Panc1 (cell line): ENCODE measurements around the gene PCNT. TPM values are rescaled to one million over a fixed set of nuclear protein-coding genes. Genes with fewer than 3 reads are reported as not detected.

Experiments used
- ATAC-seq: fragments of 200-7000 bp; cut with Tn5 transposase; 2 replicates; pipeline ENCODE4 v1.9.1; 2020; ENCODE audit warnings: mild to moderate bottlenecking, moderate library complexity
- BruUV-seq: library from RNA; stranded (reverse); fragments of 400-500 nt; replicated peaks from 2 replicates; lab custom pipeline; 2021; lab: Mats Ljungman, UMichigan
- CTCF ChIA-PET: fragments of 300-600 bp; sonication (Branson Sonifier 250); formaldehyde crosslinking; loops from one replicate; lab custom pipeline; 2022; ENCODE audit warnings: antibody characterized with exemption; lab: Charles Lee
- POLR2A ChIA-PET: fragments of 300-600 bp; sonication (Branson Sonifier 250); formaldehyde crosslinking; loops from one replicate; lab custom pipeline; 2022; ENCODE audit warnings: antibody characterized with exemption; lab: Charles Lee
- DNase-seq: peaks from one replicate; pipeline ENCODE4 v3.0.0-alpha.2; 2010; ENCODE audit warnings: low read depth, low spot score
- H3K27ac ChIP-seq: 2 replicates; pipeline ENCODE4 v1.5.1; 2011; ENCODE audit warnings: mild to moderate bottlenecking, low read length, inconsistent platforms
- H3K27me3 ChIP-seq: fragments of 200-500 bp; sonication (Bioruptor generic); 2 replicates; pipeline ENCODE4 v1.6.0; 2014; ENCODE audit warnings: low read length, inconsistent platforms; ENCODE audit not compliant: control insufficient read depth, insufficient read depth
- H3K36me3 ChIP-seq: fragments of 200-500 bp; sonication (Bioruptor generic); 2 replicates; pipeline ENCODE4 v1.5.1; 2014; ENCODE audit warnings: inconsistent platforms, mild to moderate bottlenecking, low read length, moderate library complexity; ENCODE audit not compliant: control insufficient read depth, insufficient read depth
- H3K4me1 ChIP-seq: 2 replicates; pipeline ENCODE4 v1.5.1; 2011; ENCODE audit warnings: inconsistent platforms, mild to moderate bottlenecking, low read length, moderate library complexity; ENCODE audit not compliant: control insufficient read depth, insufficient read depth
- H3K4me3 ChIP-seq, 2 experiments: 2 replicates each; pipeline ENCODE4 v1.5.1; 2011 to 2012; ENCODE audit warnings: low read depth in 2 of 2, low read length in 2 of 2, mild to moderate bottlenecking in 2 of 2, inconsistent platforms in 1 of 2, moderate library complexity in 1 of 2
- H3K9me3 ChIP-seq: fragments of 200-500 bp; sonication (Bioruptor generic); 2 replicates; pipeline ENCODE4 v1.5.1; 2014; ENCODE audit warnings: low read depth, mild to moderate bottlenecking, inconsistent platforms, low read length, moderate library complexity; ENCODE audit not compliant: control insufficient read depth, insufficient read depth
- POLR2AphosphoS5 ChIP-seq: IDR thresholded peaks from 2 replicates; pipeline ENCODE4 v1.6.1; 2012; ENCODE audit warnings: mild to moderate bottlenecking, low read depth, low read length, moderate library complexity
- SIN3A ChIP-seq: IDR thresholded peaks from 2 replicates; pipeline ENCODE4 v1.6.1; 2012; ENCODE audit warnings: low read depth, mild to moderate bottlenecking, low read length, moderate library complexity, borderline replicate concordance; ENCODE audit not compliant: insufficient read depth
- TCF7L2 ChIP-seq: IDR thresholded peaks from 2 replicates; pipeline ENCODE4 v1.6.1; 2011; ENCODE audit warnings: mild to moderate bottlenecking, low read depth, low read length, inconsistent platforms
- in situ Hi-C: cut with HindIII; loops from 2 replicates; pipeline ENCODE4 v1.10.0; 2016; ENCODE audit warnings: low sequenced_read_pairs, low pct_unique_long_range_greater_than_20kb
- intact Hi-C: fragments of 100-400 bp; cut with micrococcal nuclease; formaldehyde crosslinking; loops from one replicate; pipeline ENCODE4 v1.10.0; 2022; ENCODE audit not compliant: unreplicated experiment
- total RNA-seq: library from RNA; stranded (reverse); gene quantifications from one replicate; pipeline ENCODE4 v1.2.1, GENCODE V29; 2021; ENCODE audit not compliant: unreplicated experiment
- TF ChIP-seq, protein P1 (sequence below), 2 experiments: IDR thresholded peaks; 2 replicates each; pipeline ENCODE4 v1.6.1; 2011 to 2012; ENCODE audit warnings: low read depth in 2 of 2, control low read depth in 1 of 2, low read length in 1 of 2, mild to moderate bottlenecking in 1 of 2, moderate library complexity in 1 of 2; ENCODE audit not compliant: insufficient read depth in 1 of 2
- TF ChIP-seq, protein P2 (sequence below): fragments of 450-650 bp; IDR thresholded peaks from 2 replicates; pipeline ENCODE4 v1.5.1; 2017; ENCODE audit warnings: mild to moderate bottlenecking

The PCNT gene
- total RNA-seq, 1 experiment from 2014 or later, result 44.3 TPM

DNA sequence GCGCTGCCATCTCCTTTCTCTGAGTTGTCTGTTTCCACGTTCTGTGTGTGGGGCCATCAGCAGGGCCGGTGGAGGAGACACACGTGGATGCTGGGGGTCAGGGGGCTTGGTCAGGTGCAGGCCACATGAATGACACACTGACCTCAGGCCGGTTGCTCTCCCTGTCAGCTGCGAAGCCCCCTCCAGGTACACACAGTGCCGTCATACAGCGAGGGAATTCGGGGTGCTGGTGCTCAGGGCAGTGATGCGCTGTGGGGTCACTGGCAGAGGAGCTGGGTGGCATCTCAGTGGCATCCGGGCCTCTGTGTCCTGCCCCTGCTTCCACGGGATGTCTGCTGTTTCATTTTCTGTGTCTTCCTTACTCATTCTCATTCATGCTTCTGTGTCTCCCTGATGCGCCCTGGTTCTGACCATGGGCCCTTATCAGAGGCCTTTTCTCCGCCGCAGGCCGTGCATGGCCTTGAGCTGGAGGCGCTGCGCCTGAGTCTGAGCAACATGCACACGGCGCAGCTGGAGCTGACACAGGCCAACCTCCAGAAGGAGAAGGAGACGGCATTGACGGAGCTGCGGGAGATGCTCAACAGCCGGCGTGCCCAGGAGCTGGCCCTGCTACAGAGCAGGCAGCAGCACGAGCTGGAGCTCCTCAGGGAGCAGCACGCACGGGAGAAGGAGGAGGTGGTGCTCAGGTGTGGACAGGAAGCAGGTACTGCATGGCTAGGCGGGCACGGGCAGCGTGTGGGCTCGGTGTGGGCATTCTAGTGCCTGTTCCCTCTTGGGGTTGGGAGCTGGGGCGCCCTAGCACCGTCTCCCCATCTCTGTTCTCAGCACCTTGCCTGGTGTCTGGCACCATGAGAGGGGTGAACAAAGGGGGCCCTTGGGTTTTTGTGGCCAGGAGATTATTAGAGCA, 22.6 kb downstream of the PCNT start:
- POLR2A ChIA-PET, result no interaction called here
- Histone ChIP-seq H3K27ac (no peak overlapping the region), H3K27me3 (no peaks in the 10 kb centered on the region), H3K4me3 (no peak overlapping the region), H3K4me1 (no peaks in the 10 kb centered on the region), H3K9me3 (no peaks in the 10 kb centered on the region), H3K36me3 (peaks cover 10% of the 10 kb centered on the region; the same call in 1 of the 2 replicates)
- CTCF ChIA-PET, result no interaction called here
- no peak for TF ChIP-seq POLR2AphosphoS5
- TF ChIP-seq SIN3A, result no peak
- TF ChIP-seq, protein P1, sequence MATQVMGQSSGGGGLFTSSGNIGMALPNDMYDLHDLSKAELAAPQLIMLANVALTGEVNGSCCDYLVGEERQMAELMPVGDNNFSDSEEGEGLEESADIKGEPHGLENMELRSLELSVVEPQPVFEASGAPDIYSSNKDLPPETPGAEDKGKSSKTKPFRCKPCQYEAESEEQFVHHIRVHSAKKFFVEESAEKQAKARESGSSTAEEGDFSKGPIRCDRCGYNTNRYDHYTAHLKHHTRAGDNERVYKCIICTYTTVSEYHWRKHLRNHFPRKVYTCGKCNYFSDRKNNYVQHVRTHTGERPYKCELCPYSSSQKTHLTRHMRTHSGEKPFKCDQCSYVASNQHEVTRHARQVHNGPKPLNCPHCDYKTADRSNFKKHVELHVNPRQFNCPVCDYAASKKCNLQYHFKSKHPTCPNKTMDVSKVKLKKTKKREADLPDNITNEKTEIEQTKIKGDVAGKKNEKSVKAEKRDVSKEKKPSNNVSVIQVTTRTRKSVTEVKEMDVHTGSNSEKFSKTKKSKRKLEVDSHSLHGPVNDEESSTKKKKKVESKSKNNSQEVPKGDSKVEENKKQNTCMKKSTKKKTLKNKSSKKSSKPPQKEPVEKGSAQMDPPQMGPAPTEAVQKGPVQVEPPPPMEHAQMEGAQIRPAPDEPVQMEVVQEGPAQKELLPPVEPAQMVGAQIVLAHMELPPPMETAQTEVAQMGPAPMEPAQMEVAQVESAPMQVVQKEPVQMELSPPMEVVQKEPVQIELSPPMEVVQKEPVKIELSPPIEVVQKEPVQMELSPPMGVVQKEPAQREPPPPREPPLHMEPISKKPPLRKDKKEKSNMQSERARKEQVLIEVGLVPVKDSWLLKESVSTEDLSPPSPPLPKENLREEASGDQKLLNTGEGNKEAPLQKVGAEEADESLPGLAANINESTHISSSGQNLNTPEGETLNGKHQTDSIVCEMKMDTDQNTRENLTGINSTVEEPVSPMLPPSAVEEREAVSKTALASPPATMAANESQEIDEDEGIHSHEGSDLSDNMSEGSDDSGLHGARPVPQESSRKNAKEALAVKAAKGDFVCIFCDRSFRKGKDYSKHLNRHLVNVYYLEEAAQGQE (IDR thresholded peaks at IDR 0.05; ENCODE audit: insufficient read depth in 1 of 2, low read depth in 2 of 2, low read length in 1 of 2), result no peak
- TF ChIP-seq TCF7L2, result no peak
- TF ChIP-seq, protein P2, sequence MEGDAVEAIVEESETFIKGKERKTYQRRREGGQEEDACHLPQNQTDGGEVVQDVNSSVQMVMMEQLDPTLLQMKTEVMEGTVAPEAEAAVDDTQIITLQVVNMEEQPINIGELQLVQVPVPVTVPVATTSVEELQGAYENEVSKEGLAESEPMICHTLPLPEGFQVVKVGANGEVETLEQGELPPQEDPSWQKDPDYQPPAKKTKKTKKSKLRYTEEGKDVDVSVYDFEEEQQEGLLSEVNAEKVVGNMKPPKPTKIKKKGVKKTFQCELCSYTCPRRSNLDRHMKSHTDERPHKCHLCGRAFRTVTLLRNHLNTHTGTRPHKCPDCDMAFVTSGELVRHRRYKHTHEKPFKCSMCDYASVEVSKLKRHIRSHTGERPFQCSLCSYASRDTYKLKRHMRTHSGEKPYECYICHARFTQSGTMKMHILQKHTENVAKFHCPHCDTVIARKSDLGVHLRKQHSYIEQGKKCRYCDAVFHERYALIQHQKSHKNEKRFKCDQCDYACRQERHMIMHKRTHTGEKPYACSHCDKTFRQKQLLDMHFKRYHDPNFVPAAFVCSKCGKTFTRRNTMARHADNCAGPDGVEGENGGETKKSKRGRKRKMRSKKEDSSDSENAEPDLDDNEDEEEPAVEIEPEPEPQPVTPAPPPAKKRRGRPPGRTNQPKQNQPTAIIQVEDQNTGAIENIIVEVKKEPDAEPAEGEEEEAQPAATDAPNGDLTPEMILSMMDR, result no peak
- intact Hi-C loops, result no loop called here
- BruUV-seq, result no TSS peak
- DNase-seq (no peak), ATAC-seq (no peak)
- in situ Hi-C loops, result no loop called here

DNA sequence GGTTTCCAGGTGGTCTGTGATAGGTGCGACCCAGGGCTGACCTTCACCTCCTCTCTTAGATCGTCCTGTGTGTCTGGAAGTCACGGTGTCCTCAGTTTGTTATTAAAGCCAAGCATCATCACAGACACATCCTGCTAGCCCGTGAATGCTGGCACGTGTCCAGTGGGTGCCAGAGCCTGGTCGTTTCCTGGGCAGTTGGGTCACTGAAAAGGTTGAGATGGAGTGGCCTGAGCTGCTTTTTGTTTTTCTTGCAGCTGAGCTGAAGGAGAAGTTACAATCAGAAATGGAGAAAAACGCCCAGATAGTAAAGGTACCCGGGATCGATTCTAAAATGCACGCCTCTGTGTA, 23.2 kb downstream of the PCNT start:
- Histone ChIP-seq H3K4me1 (no peaks in the 10 kb centered on the region), H3K9me3 (no peaks in the 10 kb centered on the region), H3K4me3 (no peak overlapping the region), H3K36me3 (peaks cover 10% of the 10 kb centered on the region; the same call in 1 of the 2 replicates), H3K27me3 (no peaks in the 10 kb centered on the region), H3K27ac (no peak overlapping the region)
- DNase-seq (no peak), ATAC-seq (no peak)
- intact Hi-C loops, result no loop called here
- TF ChIP-seq POLR2AphosphoS5, result no peak
- no peak for TF ChIP-seq SIN3A
- TF ChIP-seq, protein P1 (IDR thresholded peaks at IDR 0.05; ENCODE audit: insufficient read depth in 1 of 2, low read depth in 2 of 2, low read length in 1 of 2), result no peak
- TF ChIP-seq, protein P2, result no peak
- no peak for TF ChIP-seq TCF7L2
- ChIA-PET POLR2A (no interaction called here), CTCF (no interaction called here)
- BruUV-seq, result no TSS peak
- in situ Hi-C loops, result no loop called here
